GM23338 (cell line): ENCODE results near the gene SVOPL.

Experiments used
- CTCF ChIP-seq, 2 experiments: fragments of 200-600 bp in 1 of 2; sonication (generic) in 1 of 2; conservative IDR thresholded peaks; 2 replicates each; pipeline versions ENCODE4 v1.5.1 to v1.6.1; 2016 to 2017; ENCODE audit warnings: antibody characterized with exemption in 2 of 2, low read depth in 2 of 2, mild to moderate bottlenecking in 2 of 2, moderate library complexity in 1 of 2
- EZH2 ChIP-seq: fragments of 200-600 bp; sonication (generic); IDR thresholded peaks from one replicate; pipeline ENCODE4 v1.8.0; 2017; ENCODE audit warnings: antibody characterized with exemption, mild to moderate bottlenecking, low read depth; ENCODE audit not compliant: unreplicated experiment
- POLR2AphosphoS5 ChIP-seq: IDR thresholded peaks from 2 replicates; pipeline ENCODE4 v1.6.1; 2016; ENCODE audit warnings: antibody characterized with exemption, low read depth

DNA sequence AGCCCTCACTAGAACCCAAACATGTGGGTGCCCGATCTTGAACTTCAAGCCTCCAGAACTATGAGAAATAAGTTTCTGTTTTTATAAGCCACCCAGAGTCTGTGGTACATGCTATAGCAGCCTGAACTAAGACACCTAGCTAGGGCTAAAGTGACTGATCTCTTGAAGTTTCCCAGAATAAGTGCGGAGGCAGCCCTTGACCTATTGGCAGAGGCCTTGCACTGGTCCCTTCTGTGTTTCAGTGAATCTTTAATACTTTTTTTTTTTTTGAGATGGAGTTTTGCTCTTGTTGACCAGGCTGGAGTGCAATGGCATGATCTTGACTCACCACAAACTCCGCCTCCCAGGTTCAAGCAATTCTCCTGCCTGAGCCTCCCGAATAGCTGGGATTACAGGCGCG, 85.1 kb downstream of the SVOPL start:
- TF ChIP-seq CTCF (conservative IDR thresholded peaks at IDR 0.05; ENCODE audit: low read depth in 2 of 2): no peak
- TF ChIP-seq EZH2: no peak
- no peak for TF ChIP-seq POLR2AphosphoS5
